HG02970 (cell line): ENCODE results near the gene COL18A1.
A peak's percentile ranks its signal among the peaks of the same experiment; 100 is the strongest.
"Not testable (repeated sequence)": the region's sequence is repeated elsewhere in the genome, so short reads cannot be mapped to it uniquely, and the experiment has no call there.

ENCODE experiments used
- ATAC-seq: cut with Tn5 transposase; IDR thresholded peaks from one replicate; pipeline ENCODE4 v1.9.1; 2021; ENCODE audit warnings: mild to moderate bottlenecking, moderate library complexity, moderate number of reproducible peaks; ENCODE audit not compliant: unreplicated experiment, low FRiP score

COL18A1 gene

GRCh38 chr21:45438391-45439145 lies 33.6 kb downstream of the COL18A1 start:
- ATAC-seq = no peak

GRCh38 chr21:45439161-45439872 lies 34.4 kb downstream of the COL18A1 start:
- peak; percentile 77 for ATAC-seq

GRCh38 chr21:45439901-45440461 lies 35.0 kb downstream of the COL18A1 start:
- no peak for ATAC-seq

- ATAC-seq = no peak
Measured at GRCh38 chr21:45440736-45441350, 35.9 kb downstream of the COL18A1 start.

- no peak for ATAC-seq
Measured at GRCh38 chr21:45441431-45442255, 36.7 kb downstream of the COL18A1 start.

- ATAC-seq = no peak
Measured at GRCh38 chr21:45442276-45442675, 37.3 kb downstream of the COL18A1 start.

GRCh38 chr21:45442686-45443594 lies 38.0 kb downstream of the COL18A1 start:
- ATAC-seq = not testable (repeated sequence)

GRCh38 chr21:45443595-45444181 lies 38.7 kb downstream of the COL18A1 start:
- no peak for ATAC-seq

GRCh38 chr21:45444385-45444784 lies 39.4 kb downstream of the COL18A1 start:
- no peak for ATAC-seq

- ATAC-seq = no peak
Measured at GRCh38 chr21:45445369-45445768, 40.4 kb downstream of the COL18A1 start.

GRCh38 chr21:45447821-45448220 lies 42.9 kb downstream of the COL18A1 start:
- no peak for ATAC-seq

- no peak for ATAC-seq
Measured at GRCh38 chr21:45448283-45448809, 43.4 kb downstream of the COL18A1 start.

- no peak for ATAC-seq
Measured at GRCh38 chr21:45448810-45449657, 44.1 kb downstream of the COL18A1 start.

- no peak for ATAC-seq
Measured at GRCh38 chr21:45449658-45450422, 44.9 kb downstream of the COL18A1 start.

- ATAC-seq = no peak
Measured at GRCh38 chr21:45450423-45451090, 45.6 kb downstream of the COL18A1 start.

- ATAC-seq = no peak
Measured at GRCh38 chr21:45451091-45451740, 46.3 kb downstream of the COL18A1 start.
